ENCODE results near the gene LRP2.

- TF ChIP-seq POLR2A (IDR thresholded peaks at IDR 0.05) (no peak), CTCF (IDR thresholded peaks at IDR 0.05) (no peak), POLR2AphosphoS5 (IDR thresholded peaks at IDR 0.05) (no peak), EP300 (IDR thresholded peaks at IDR 0.05) (no peak)
Observed at GRCh38 chr2:169116327-169116726, 246.0 kb downstream of the LRP2 start.

Data from upper lobe of left lung (tissue), 4 donors.